BJ (cell line): Measurements from ENCODE around the gene SHF. TPM values are rescaled to one million over a fixed set of nuclear protein-coding genes. Genes with fewer than 3 reads are reported as not detected.

Source experiments
- CTCF ChIA-PET: fragments of 350-600 bp; formaldehyde crosslinking; extraction: SDS; loops from one replicate; lab custom pipeline; 2021; ENCODE audit warnings: antibody characterized with exemption, inconsistent platforms; lab: Yijun Ruan, JAX
- POLR2A ChIA-PET: fragments of 300-600 bp; sonication (Branson Sonifier 250); formaldehyde crosslinking; extraction: SDS; loops from one replicate; lab custom pipeline; 2021; ENCODE audit warnings: antibody characterized with exemption; lab: Charles Lee
- DNase-seq: peaks from one replicate; pipeline ENCODE4 v3.0.0-alpha.2; 2011; ENCODE audit warnings: low read depth
- H3K27me3 ChIP-seq: 2 replicates; pipeline ENCODE4 v1.6.0; 2011; ENCODE audit warnings: low read length; ENCODE audit not compliant: control insufficient read depth, insufficient read depth
- H3K36me3 ChIP-seq: 2 replicates; pipeline ENCODE4 v1.5.1; 2011; ENCODE audit warnings: low read length; ENCODE audit not compliant: control insufficient read depth, insufficient read depth
- H3K4me3 ChIP-seq: 2 replicates; pipeline ENCODE4 v1.5.1; 2011; ENCODE audit warnings: low read depth, mild to moderate bottlenecking, control low read depth, low read length
- CTCF ChIP-seq: IDR thresholded peaks from 2 replicates; pipeline ENCODE4 v1.5.1; 2011; ENCODE audit warnings: low read depth, mild to moderate bottlenecking, control low read depth, inconsistent platforms, low read length, moderate library complexity; ENCODE audit not compliant: insufficient read depth
- polyA plus RNA-seq: library from polyadenylated mRNA; depleted of rRNA; stranded (reverse); fragments of >200 nt; gene quantifications from 2 replicates; pipeline ENCODE4 v1.2.3, GENCODE V29; 2011

SHF gene
- polyA plus RNA-seq, 1 experiment: 5.2 TPM

GRCh38 chr15:45169608-45170480 is 17.9 kb downstream of the SHF start:
- Histone ChIP-seq H3K36me3 (peaks cover 2% of the 10 kb centered on the region; the same call in 1 of the 2 replicates), H3K4me3 (no peak overlapping the region), H3K27me3 (no peaks in the 10 kb centered on the region)
- DNase-seq: no peak
- ChIA-PET POLR2A (no interaction called here), CTCF (interaction anchor here (0.6 to 4.8 kb wide), 6 partner anchors 9 to 124 kb away, joined by 3 to 47 read pairs (median 6); no protein-coding TSS in a partner anchor)
- TF ChIP-seq CTCF: no peak

- Histone ChIP-seq H3K4me3 (no peak overlapping the region), H3K27me3 (no peaks in the 10 kb centered on the region), H3K36me3 (peaks cover 2% of the 10 kb centered on the region; the same call in 1 of the 2 replicates)
- POLR2A ChIA-PET: no interaction called here
- CTCF ChIA-PET: interaction anchor here (0.8 to 4.8 kb wide), 6 partner anchors 10 to 231 kb away, joined by 3 to 47 read pairs (median 7); no protein-coding TSS in a partner anchor
- DNase-seq: no peak
- TF ChIP-seq CTCF: no peak
Measured at GRCh38 chr15:45168751-45169551, 18.8 kb downstream of the SHF start.

- ChIA-PET CTCF (interaction anchor here (1.0 to 4.8 kb wide), 10 partner anchors 10 to 234 kb away, joined by 3 to 47 read pairs (median 5); partner anchors contain the start of gene SHF), POLR2A (no interaction called here)
- no peak overlapping the region for H3K4me3 ChIP-seq
- H3K36me3 ChIP-seq: no peaks in the 10 kb centered on the region; the same call in 1 of the 2 replicates
- DNase-seq: no peak
- TF ChIP-seq CTCF: no peak
- H3K27me3 ChIP-seq: no peaks in the 10 kb centered on the region
Measured at GRCh38 chr15:45168286-45168685, 19.5 kb downstream of the SHF start.

- H3K27me3 ChIP-seq: no peaks in the 10 kb centered on the region
- no peak for DNase-seq
- no peak for TF ChIP-seq CTCF
- no peaks in the 10 kb centered on the region; the same call in 1 of the 2 replicates for H3K36me3 ChIP-seq
- CTCF ChIA-PET: interaction anchor here (0.9 to 4.8 kb wide), 14 partner anchors 11 to 234 kb away, joined by 3 to 47 read pairs (median 4); partner anchors contain the start of gene SHF
- POLR2A ChIA-PET: no interaction called here
- H3K4me3 ChIP-seq: peak overlapping the region; percentile 61
Measured at GRCh38 chr15:45167631-45168205, 20.0 kb downstream of the SHF start.
